GM12864 (cell line): ENCODE measurements around the gene DNMT3L.
A peak's percentile ranks its signal among the peaks of the same experiment; 100 is the strongest.

Source experiments
- DNase-seq: peaks from one replicate; pipeline ENCODE4 v3.0.0-alpha.2; 2011; ENCODE audit warnings: low read depth
- H3K4me3 ChIP-seq: 2 replicates; pipeline ENCODE4 v1.5.1; 2011; ENCODE audit warnings: mild to moderate bottlenecking, low read depth, low read length, control low read depth
- TF ChIP-seq, protein P1 (sequence below): IDR thresholded peaks from 2 replicates; pipeline ENCODE4 v1.5.1; 2011; ENCODE audit warnings: low read depth, mild to moderate bottlenecking, moderate library complexity, low read length, control low read depth, inconsistent platforms; ENCODE audit errors: missing control alignments

DNMT3L gene

GRCh38 chr21:44261675-44262295 lies at the start of gene DNMT3L:
TSS of gene DNMT3L (minus strand) at chr21:44261897. CDS start at chr21:44261259, 638 bp downstream.
- TF ChIP-seq, protein P1, sequence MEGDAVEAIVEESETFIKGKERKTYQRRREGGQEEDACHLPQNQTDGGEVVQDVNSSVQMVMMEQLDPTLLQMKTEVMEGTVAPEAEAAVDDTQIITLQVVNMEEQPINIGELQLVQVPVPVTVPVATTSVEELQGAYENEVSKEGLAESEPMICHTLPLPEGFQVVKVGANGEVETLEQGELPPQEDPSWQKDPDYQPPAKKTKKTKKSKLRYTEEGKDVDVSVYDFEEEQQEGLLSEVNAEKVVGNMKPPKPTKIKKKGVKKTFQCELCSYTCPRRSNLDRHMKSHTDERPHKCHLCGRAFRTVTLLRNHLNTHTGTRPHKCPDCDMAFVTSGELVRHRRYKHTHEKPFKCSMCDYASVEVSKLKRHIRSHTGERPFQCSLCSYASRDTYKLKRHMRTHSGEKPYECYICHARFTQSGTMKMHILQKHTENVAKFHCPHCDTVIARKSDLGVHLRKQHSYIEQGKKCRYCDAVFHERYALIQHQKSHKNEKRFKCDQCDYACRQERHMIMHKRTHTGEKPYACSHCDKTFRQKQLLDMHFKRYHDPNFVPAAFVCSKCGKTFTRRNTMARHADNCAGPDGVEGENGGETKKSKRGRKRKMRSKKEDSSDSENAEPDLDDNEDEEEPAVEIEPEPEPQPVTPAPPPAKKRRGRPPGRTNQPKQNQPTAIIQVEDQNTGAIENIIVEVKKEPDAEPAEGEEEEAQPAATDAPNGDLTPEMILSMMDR: no peak
- H3K4me3 ChIP-seq: no peak within 1 kb of the TSS
- no peak for DNase-seq

DNA sequence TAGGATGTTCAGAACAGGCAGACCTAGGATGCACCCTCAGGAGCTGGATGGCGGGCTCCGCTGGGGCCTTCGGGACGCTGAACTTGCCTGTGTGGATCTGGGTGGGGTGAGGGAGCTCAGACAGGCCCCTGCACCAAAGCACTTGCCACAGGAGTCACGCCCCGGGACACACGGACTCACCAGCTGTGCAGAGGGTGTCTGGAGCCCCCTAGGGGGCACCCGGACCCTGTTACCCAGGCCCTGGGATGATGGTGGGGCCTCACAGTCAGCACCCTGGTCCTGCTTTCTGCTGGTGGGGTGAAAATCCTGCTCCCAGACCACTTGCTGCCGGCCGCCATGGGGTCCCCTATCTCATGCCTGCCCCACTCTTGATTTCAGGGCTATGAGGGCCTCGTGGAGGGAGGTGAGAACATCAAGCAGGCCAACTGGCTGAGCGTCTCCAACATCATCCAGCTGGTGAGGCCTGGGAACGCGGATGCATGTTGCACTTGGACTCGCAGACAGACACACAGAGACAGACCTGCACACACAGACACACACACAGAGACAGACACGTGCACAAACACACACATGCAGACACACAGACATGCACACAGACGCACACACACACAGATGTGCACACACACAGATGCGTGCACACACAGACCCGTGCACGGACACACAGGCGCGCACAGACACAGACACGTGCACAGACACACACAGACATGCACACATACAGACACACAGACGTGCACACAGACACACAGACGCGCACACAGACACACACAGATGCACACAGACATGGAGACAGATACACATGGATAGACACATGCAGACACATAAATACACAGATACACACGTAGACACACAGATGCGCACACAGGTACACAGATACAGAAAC lies 49.2 kb upstream of the DNMT3L start:
- DNase-seq: no peak
- H3K4me3 ChIP-seq: no peak overlapping the region
- TF ChIP-seq, protein P1: peak; percentile 14

- H3K4me3 ChIP-seq: no peak overlapping the region
- no peak for DNase-seq
- TF ChIP-seq, protein P1: no peak
Measured at GRCh38 chr21:44306936-44307704, 45.4 kb upstream of the DNMT3L start.

- DNase-seq: no peak
- TF ChIP-seq, protein P1: no peak
- no peak overlapping the region for H3K4me3 ChIP-seq
Measured at GRCh38 chr21:44305691-44306090, 44.0 kb upstream of the DNMT3L start.

DNA sequence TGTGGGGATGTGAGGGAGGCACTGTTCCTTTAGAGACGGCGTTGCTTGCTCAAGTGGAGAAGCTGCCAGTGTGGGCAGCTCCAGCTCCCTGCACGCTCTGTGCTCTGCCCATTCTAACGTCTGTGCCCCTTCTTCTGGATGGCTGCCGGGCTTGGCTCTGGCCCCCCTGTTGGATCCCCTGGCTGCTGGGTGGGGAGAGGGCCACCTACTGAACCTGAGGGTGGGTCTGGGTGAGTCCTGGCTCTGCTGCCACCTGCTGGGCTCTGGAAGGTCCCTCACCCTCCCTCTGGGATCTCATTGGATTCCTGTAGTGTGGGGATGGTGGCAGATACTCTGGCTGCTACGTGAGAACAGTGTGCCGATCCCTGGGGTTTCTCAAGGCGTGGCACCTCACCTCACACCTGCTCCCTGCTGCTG lies 43.2 kb upstream of the DNMT3L start:
- DNase-seq: no peak
- TF ChIP-seq, protein P1: peak; percentile 74
- H3K4me3 ChIP-seq: no peak overlapping the region

DNA sequence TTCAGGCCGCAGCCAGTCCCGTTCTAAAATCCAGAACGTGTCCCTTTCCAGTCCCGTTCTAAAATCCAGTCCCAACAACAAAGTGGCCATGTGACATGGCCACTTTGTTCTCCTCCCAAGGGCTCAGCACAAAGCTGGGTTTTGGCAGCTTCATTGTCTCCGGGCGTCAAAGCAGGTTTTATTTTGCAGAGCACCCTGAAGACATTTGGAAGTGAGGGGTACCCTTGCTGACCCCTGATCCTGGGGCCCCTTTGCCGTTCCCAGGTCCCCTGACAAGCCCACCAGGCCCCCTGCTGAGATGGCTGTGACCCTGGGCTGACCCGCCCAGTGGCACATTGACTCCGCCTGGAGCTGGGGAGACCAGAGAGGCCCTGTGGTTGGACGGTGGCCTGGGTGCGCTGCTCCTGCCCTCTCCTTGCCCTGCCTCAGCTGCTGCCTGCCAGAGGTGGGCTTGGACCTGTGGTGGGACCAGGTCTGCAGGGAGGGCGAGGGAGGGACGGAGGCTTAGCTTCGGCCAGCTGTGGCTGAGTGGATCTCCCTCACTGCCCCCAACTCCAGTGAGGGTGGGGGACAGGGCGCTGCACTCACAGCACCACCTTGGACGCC lies 42.4 kb upstream of the DNMT3L start:
- H3K4me3 ChIP-seq: no peak overlapping the region
- TF ChIP-seq, protein P1: no peak
- no peak for DNase-seq
